22Rv1 (cell line): Measurements from ENCODE around the gene RASAL1.

Experiments
- ZFX ChIP-seq: fragments of 450-650 bp; IDR thresholded peaks from 2 replicates; pipeline ENCODE4 v1.6.1; 2017; ENCODE audit warnings: antibody characterized with exemption, borderline replicate concordance
- TF ChIP-seq, protein P1 (sequence below): fragments of 450-650 bp; IDR thresholded peaks from 2 replicates; pipeline ENCODE4 v1.5.1; 2017; ENCODE audit warnings: mild to moderate bottlenecking

DNA sequence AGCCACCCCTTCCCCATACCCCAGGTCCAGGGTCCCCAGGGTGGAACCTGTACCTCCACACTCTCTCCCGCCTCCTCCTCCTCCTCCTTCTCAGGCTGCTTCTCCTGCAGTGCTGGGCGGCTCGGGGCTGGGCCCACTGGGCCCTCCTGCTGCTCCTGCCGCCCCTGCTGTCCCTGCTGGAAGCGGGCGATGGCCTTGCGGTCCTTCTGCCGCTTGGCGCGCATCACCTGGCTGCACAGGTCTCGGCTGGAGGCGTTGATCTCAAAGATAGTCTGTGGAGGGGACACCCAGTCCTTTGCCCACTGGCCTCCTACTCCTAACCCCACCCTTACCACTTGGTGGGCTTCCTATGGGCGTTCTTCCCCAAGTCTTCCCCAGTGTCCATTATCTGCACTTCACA is 28.5 kb upstream of the RASAL1 start:
- TF ChIP-seq, protein P1, sequence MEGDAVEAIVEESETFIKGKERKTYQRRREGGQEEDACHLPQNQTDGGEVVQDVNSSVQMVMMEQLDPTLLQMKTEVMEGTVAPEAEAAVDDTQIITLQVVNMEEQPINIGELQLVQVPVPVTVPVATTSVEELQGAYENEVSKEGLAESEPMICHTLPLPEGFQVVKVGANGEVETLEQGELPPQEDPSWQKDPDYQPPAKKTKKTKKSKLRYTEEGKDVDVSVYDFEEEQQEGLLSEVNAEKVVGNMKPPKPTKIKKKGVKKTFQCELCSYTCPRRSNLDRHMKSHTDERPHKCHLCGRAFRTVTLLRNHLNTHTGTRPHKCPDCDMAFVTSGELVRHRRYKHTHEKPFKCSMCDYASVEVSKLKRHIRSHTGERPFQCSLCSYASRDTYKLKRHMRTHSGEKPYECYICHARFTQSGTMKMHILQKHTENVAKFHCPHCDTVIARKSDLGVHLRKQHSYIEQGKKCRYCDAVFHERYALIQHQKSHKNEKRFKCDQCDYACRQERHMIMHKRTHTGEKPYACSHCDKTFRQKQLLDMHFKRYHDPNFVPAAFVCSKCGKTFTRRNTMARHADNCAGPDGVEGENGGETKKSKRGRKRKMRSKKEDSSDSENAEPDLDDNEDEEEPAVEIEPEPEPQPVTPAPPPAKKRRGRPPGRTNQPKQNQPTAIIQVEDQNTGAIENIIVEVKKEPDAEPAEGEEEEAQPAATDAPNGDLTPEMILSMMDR = no peak
- TF ChIP-seq ZFX = no peak
